H9 (cell line): ENCODE measurements around the gene MED25. TPM values are rescaled to one million over a fixed set of nuclear protein-coding genes. Genes with fewer than 3 reads are reported as not detected.

Source experiments
- DNase-seq: peaks from one replicate; pipeline ENCODE4 v3.0.0-alpha.2; 2017
- H2AFZ ChIP-seq: one replicate; pipeline ENCODE4 v1.6.1; 2013; ENCODE audit warnings: mild to moderate bottlenecking, low read length, control low read depth, moderate library complexity
- H2AK5ac ChIP-seq: 2 replicates; pipeline ENCODE4 v1.6.1; 2013; ENCODE audit warnings: low read length, control low read depth, mixed read lengths; ENCODE audit not compliant: insufficient read length
- H2BK120ac ChIP-seq: one replicate; pipeline ENCODE4 v1.6.1; 2013; ENCODE audit warnings: low read depth, mild to moderate bottlenecking, low read length, control low read depth, inconsistent platforms; ENCODE audit not compliant: poor library complexity, severe bottlenecking
- H2BK12ac ChIP-seq: 2 replicates; pipeline ENCODE4 v1.6.1; 2013; ENCODE audit warnings: low read length, control low read depth, mixed read lengths, low read depth; ENCODE audit not compliant: insufficient read length
- H2BK15ac ChIP-seq: 2 replicates; pipeline ENCODE4 v1.6.1; 2013; ENCODE audit warnings: low read depth, low read length, control low read depth
- H2BK20ac ChIP-seq: one replicate; pipeline ENCODE4 v1.6.1; 2013; ENCODE audit warnings: low read depth, mild to moderate bottlenecking, low read length, control low read depth, inconsistent platforms; ENCODE audit not compliant: poor library complexity, severe bottlenecking
- H2BK5ac ChIP-seq: 2 replicates; pipeline ENCODE4 v1.6.1; 2013; ENCODE audit warnings: low read length, control low read depth, mixed read lengths; ENCODE audit not compliant: insufficient read length
- H3K14ac ChIP-seq: 2 replicates; pipeline ENCODE4 v1.6.1; 2013; ENCODE audit warnings: low read length, control low read depth; ENCODE audit not compliant: insufficient read depth
- H3K18ac ChIP-seq: 2 replicates; pipeline ENCODE4 v1.6.1; 2013; ENCODE audit warnings: low read depth, mild to moderate bottlenecking, mixed read lengths, low read length, control low read depth; ENCODE audit not compliant: insufficient read length
- H3K23ac ChIP-seq: 2 replicates; pipeline ENCODE4 v1.6.1; 2013; ENCODE audit warnings: low read length, control low read depth, mixed read lengths, low read depth; ENCODE audit not compliant: insufficient read length
- H3K23me2 ChIP-seq: 2 replicates; pipeline ENCODE4 v1.6.1; 2013; ENCODE audit warnings: low read depth, mild to moderate bottlenecking, mixed read lengths, low read length, control low read depth; ENCODE audit not compliant: insufficient read length, poor library complexity, severe bottlenecking
- H3K27ac ChIP-seq: 2 replicates; pipeline ENCODE4 v1.5.1; 2013; ENCODE audit warnings: low read length, control low read depth, mixed read lengths, low read depth; ENCODE audit not compliant: insufficient read length
- H3K27me3 ChIP-seq: 2 replicates; pipeline ENCODE4 v1.6.1; 2013; ENCODE audit warnings: low read length, control low read depth, inconsistent platforms; ENCODE audit not compliant: insufficient read depth
- H3K4ac ChIP-seq: 2 replicates; pipeline ENCODE4 v1.6.1; 2013; ENCODE audit warnings: low read depth, mild to moderate bottlenecking, control low read depth, inconsistent platforms, low read length, moderate library complexity
- H3K4me1 ChIP-seq: 2 replicates; pipeline ENCODE4 v1.6.1; 2013; ENCODE audit warnings: low read length, control low read depth, inconsistent platforms; ENCODE audit not compliant: insufficient read depth
- H3K4me2 ChIP-seq: 2 replicates; pipeline ENCODE4 v1.6.1; 2013; ENCODE audit warnings: low read length, control low read depth, mixed read lengths; ENCODE audit not compliant: insufficient read length, insufficient read depth
- H3K56ac ChIP-seq: 2 replicates; pipeline ENCODE4 v1.6.1; 2013; ENCODE audit warnings: low read depth, mild to moderate bottlenecking, mixed read lengths, low read length, control low read depth; ENCODE audit not compliant: insufficient read length
- H3K79me1 ChIP-seq: 2 replicates; pipeline ENCODE4 v1.6.1; 2013; ENCODE audit warnings: low read depth, mild to moderate bottlenecking, moderate library complexity, low read length, control low read depth, inconsistent platforms; ENCODE audit not compliant: insufficient read depth, poor library complexity, severe bottlenecking
- H3K79me2 ChIP-seq: 2 replicates; pipeline ENCODE4 v1.6.1; 2013; ENCODE audit warnings: low read length, control low read depth, inconsistent platforms; ENCODE audit not compliant: insufficient read depth
- H3K9ac ChIP-seq: 2 replicates; pipeline ENCODE4 v1.6.1; 2013; ENCODE audit warnings: low read length, control low read depth, mixed read lengths; ENCODE audit not compliant: insufficient read length; ENCODE audit errors: extremely low read depth
- H3K9me3 ChIP-seq: one replicate; pipeline ENCODE4 v1.6.1; 2013; ENCODE audit warnings: low read depth, low read length, inconsistent platforms; ENCODE audit not compliant: control insufficient read depth
- H3T11ph ChIP-seq: one replicate; pipeline ENCODE4 v1.6.1; 2013; ENCODE audit warnings: mild to moderate bottlenecking, low read length, control low read depth, inconsistent platforms
- H4K20me1 ChIP-seq: one replicate; pipeline ENCODE4 v1.6.1; 2013; ENCODE audit not compliant: control insufficient read depth, insufficient read length, insufficient read depth
- H4K5ac ChIP-seq: 2 replicates; pipeline ENCODE4 v1.6.1; 2013; ENCODE audit warnings: low read depth, mild to moderate bottlenecking, mixed read lengths, low read length, control low read depth; ENCODE audit not compliant: insufficient read length
- H4K8ac ChIP-seq: replicated peaks from 2 replicates; pipeline ENCODE4 v1.6.1; 2013; ENCODE audit warnings: low read length, control low read depth, mixed read lengths, low read depth; ENCODE audit not compliant: insufficient read length
- H4K91ac ChIP-seq: 2 replicates; pipeline ENCODE4 v1.6.1; 2013; ENCODE audit warnings: low read depth, mild to moderate bottlenecking, moderate library complexity, mixed read lengths, low read length, control low read depth; ENCODE audit not compliant: insufficient read length
- H3K27ac Mint-ChIP-seq, 3 experiments: 2 replicates in 2 of 3; 3 replicates in 1 of 3; pipeline ENCODE4 v1.8.0; 2020 to 2021; ENCODE audit warnings: mixed read lengths in 3 of 3, mild to moderate bottlenecking in 1 of 3, moderate library complexity in 1 of 3
- H3K27me3 Mint-ChIP-seq: 2 replicates; pipeline ENCODE4 v1.8.0; 2021; ENCODE audit warnings: low read depth, mild to moderate bottlenecking, moderate library complexity, mixed read lengths
- H3K36me3 Mint-ChIP-seq, 3 experiments: 2 replicates in 2 of 3; 3 replicates in 1 of 3; pipeline ENCODE4 v1.8.0; 2020 to 2021; ENCODE audit warnings: low read depth in 3 of 3, mixed read lengths in 3 of 3; ENCODE audit not compliant: insufficient read depth in 1 of 3
- H3K4me1 Mint-ChIP-seq, 2 experiments: 2 replicates each; pipeline ENCODE4 v1.8.0; 2020; ENCODE audit warnings: mixed read lengths in 2 of 2
- H3K4me3 Mint-ChIP-seq, 2 experiments: 2 replicates in 1 of 2; 3 replicates in 1 of 2; pipeline ENCODE4 v1.8.0; 2020 to 2021; ENCODE audit warnings: mild to moderate bottlenecking in 2 of 2, mixed read lengths in 2 of 2, moderate library complexity in 1 of 2
- H3K9me3 Mint-ChIP-seq, 2 experiments: 2 replicates in 1 of 2; 3 replicates in 1 of 2; pipeline ENCODE4 v1.8.0; 2020; ENCODE audit warnings: mild to moderate bottlenecking in 2 of 2, mixed read lengths in 2 of 2, moderate library complexity in 1 of 2
- WGBS: extraction: QIAGEN DNeasy Blood & Tissue Kit; methylation state at CpG from one replicate; pipeline ENCODE4 v1.1.7; 2013; ENCODE audit warnings: missing lambda C conversion rate, low lambda C conversion rate, mixed read lengths; ENCODE audit not compliant: insufficient read length; ENCODE audit errors: extremely low coverage; 5-methylcytosine and 5-hydroxymethylcytosine counted together
- total RNA-seq: library from RNA; stranded (reverse); gene quantifications from 2 replicates; pipeline ENCODE4 v1.2.1, GENCODE V29; 2021
- TF ChIP-seq, protein P1 (sequence below): fragments of 200-600 bp; sonication (generic); conservative IDR thresholded peaks from 3 replicates; pipeline ENCODE4 v1.8.0; 2021; ENCODE audit warnings: antibody characterized with exemption, mild to moderate bottlenecking

MED25 gene
- total RNA-seq, 1 experiment from 2014 or later: 77.5 TPM

DNA sequence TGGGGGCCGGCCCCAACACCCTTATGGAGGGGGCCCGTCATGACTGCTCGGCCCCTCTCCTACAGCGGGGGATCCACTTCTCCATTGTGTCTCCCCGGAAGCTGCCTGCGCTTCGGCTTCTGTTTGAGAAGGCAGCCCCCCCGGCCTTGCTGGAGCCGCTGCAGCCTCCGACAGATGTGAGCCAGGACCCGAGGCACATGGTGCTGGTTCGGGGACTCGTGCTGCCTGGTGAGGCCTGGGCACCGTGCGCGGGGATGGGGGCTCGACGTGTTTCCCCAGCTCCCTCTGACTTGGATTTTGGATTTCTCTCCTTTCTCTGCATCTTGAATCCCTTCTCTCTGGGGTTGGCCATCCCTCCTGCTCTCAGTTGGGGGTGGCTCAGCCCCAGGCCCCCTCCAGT is 11.6 kb downstream of the MED25 start:
- H2AK5ac ChIP-seq: no peak overlapping the region
- Mint-ChIP-seq H3K27me3 (no peaks in the 10 kb centered on the region), H3K27ac (no peak overlapping the region; a peak in 1 of 7 replicates), H3K36me3 (peaks cover 17 to 43% (median 42%) of the 10 kb centered on the region in 3 experiments; a peak in 6 of 7 replicates), H3K9me3 (no peaks in the 10 kb centered on the region), H3K4me1 (no peaks in the 10 kb centered on the region), H3K4me3 (no peak overlapping the region)
- no peak overlapping the region for H3K14ac ChIP-seq
- no peak for DNase-seq
- no peaks in the 10 kb centered on the region for H3K79me1 ChIP-seq
- H3K79me2 ChIP-seq: no peaks in the 10 kb centered on the region
- no peak overlapping the region for H4K8ac ChIP-seq
- no peaks in the 10 kb centered on the region for H3K4me1 ChIP-seq
- H2BK20ac ChIP-seq: no peak overlapping the region
- H3K56ac ChIP-seq: no peak overlapping the region
- no peak overlapping the region for H4K5ac ChIP-seq
- no peak overlapping the region for H3T11ph ChIP-seq
- H3K4ac ChIP-seq: no peak overlapping the region
- no peak overlapping the region for H2BK12ac ChIP-seq
- H2AFZ ChIP-seq: no peak overlapping the region
- H3K27me3 ChIP-seq: no peaks in the 10 kb centered on the region
- no peak overlapping the region for H4K91ac ChIP-seq
- H3K9me3 ChIP-seq: no peaks in the 10 kb centered on the region
- TF ChIP-seq, protein P1, sequence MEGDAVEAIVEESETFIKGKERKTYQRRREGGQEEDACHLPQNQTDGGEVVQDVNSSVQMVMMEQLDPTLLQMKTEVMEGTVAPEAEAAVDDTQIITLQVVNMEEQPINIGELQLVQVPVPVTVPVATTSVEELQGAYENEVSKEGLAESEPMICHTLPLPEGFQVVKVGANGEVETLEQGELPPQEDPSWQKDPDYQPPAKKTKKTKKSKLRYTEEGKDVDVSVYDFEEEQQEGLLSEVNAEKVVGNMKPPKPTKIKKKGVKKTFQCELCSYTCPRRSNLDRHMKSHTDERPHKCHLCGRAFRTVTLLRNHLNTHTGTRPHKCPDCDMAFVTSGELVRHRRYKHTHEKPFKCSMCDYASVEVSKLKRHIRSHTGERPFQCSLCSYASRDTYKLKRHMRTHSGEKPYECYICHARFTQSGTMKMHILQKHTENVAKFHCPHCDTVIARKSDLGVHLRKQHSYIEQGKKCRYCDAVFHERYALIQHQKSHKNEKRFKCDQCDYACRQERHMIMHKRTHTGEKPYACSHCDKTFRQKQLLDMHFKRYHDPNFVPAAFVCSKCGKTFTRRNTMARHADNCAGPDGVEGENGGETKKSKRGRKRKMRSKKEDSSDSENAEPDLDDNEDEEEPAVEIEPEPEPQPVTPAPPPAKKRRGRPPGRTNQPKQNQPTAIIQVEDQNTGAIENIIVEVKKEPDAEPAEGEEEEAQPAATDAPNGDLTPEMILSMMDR: no peak
- H3K9ac ChIP-seq: no peak overlapping the region
- no peak overlapping the region for H2BK120ac ChIP-seq
- H3K23ac ChIP-seq: no peak overlapping the region
- no peak overlapping the region for H3K4me2 ChIP-seq
- no peak overlapping the region for H2BK15ac ChIP-seq
- no peak overlapping the region for H2BK5ac ChIP-seq
- H4K20me1 ChIP-seq: no peaks in the 10 kb centered on the region
- WGBS: no CpG with 5 or more reads among the region's 18 CpGs
- H3K18ac ChIP-seq: no peak overlapping the region
- H3K23me2 ChIP-seq: no peaks in the 10 kb centered on the region
- H3K27ac ChIP-seq: no peak overlapping the region
